Measurements from ENCODE around the gene RTKN. TPM values are rescaled to one million over a fixed set of nuclear protein-coding genes. Genes with fewer than 3 reads are reported as not detected.

The RTKN gene
- total and polyA plus RNA-seq, 9 of the 15 experiments (the other 6 are each of a cell fraction or from before 2014, with no cell fraction given), result 0.14 to 6.9 (median 3.6) TPM

GRCh38 chr2:74379851-74380789, 61.6 kb downstream of the RTKN start, which contains the start of gene DCTN1:
Gene DCTN1 (minus strand): TSS chr2:74380311. CDS start chr2:74380037, 274 bp downstream.
- BruUV-seq (replicated peaks), result no TSS peak
- no peaks in the 10 kb centered on the region for H3K27me3 ChIP-seq (ENCODE audit: control insufficient read depth in 2 of 2, insufficient read depth in 2 of 2, low read length in 2 of 2)
- no peaks in the 10 kb centered on the region; the same call in none of the 2 replicates for H4K20me1 ChIP-seq (replicated peaks; ENCODE audit: control insufficient read depth, insufficient read depth, low read length)
- peak within 1 kb of the TSS; percentile 34 for H3K4me2 ChIP-seq (ENCODE audit: insufficient read depth, low read length)
- H3K27ac ChIP-seq (ENCODE audit: extremely low read depth, low read depth, low read length), result no peak within 1 kb of the TSS
- WGBS (ENCODE audit: insufficient coverage, low coverage, missing lambda C conversion rate), result 24% methylated on average over 14 of the region's 14 CpGs
- no peaks in the 10 kb centered on the region for H3K9me1 ChIP-seq (ENCODE audit: control insufficient read depth, insufficient read depth, low read length)
- no peak within 1 kb of the TSS for H2AFZ ChIP-seq (ENCODE audit: low read depth, low read length)
- DNase-seq (ENCODE audit: extremely low read depth in 1 of 4, low spot score in 3 of 4), result peak; percentile 43 to 52 (median 48)
- intact Hi-C loops (cut with micrococcal nuclease) (no loop called here), in situ Hi-C loops (cut with MboI) (no loop called here)
- FAIRE-seq, result peak; percentile 91
- no peak within 1 kb of the TSS for H3K4me3 ChIP-seq
- peak; percentile 96 for ATAC-seq
- peaks cover 19% of the 10 kb centered on the region; the same call in 2 of the 3 replicates for H3K36me3 ChIP-seq (ENCODE audit: control insufficient read depth, insufficient read depth, low read length)
- H3K9me3 ChIP-seq (replicated peaks; ENCODE audit: control insufficient read depth, insufficient read depth, low read depth, low read length), result no peaks in the 10 kb centered on the region
- peaks cover 12% of the 10 kb centered on the region; the same call in 2 of the 3 replicates for H3K79me2 ChIP-seq (ENCODE audit: control insufficient read depth, insufficient read depth, low read length)
- H3K9ac ChIP-seq (ENCODE audit: insufficient read depth in 1 of 2, low read depth in 2 of 2, low read length in 2 of 2), result peak within 1 kb of the TSS in 1 of 2 experiments; percentile 83; a peak in 3 of 4 replicates
- peaks cover 8 to 16% of the 10 kb centered on the region in 2 experiments; a peak in 4 of 5 replicates for H3K4me1 ChIP-seq (replicated peaks in 1 of 2; ENCODE audit: control insufficient read depth in 2 of 2, insufficient read depth in 2 of 2, low read length in 2 of 2)
- POLR2A ChIA-PET, result interaction anchor here (0.6 to 2.4 kb wide), 3 partner anchors 11 to 71 kb away, joined by 3 to 13 read pairs (median 4); no protein-coding TSS in a partner anchor
- CTCF ChIA-PET (ENCODE audit: low intra/inter-chr PET ratio), result no interaction called here
- 0 out of 2 replicates have a peak, but pooled peaks have one; percentile 60 for TF ChIP-seq XRCC5 (IDR thresholded peaks at IDR 0.05; ENCODE audit: low read depth, low read length)
- TF ChIP-seq NELFE (IDR thresholded peaks at IDR 0.05; ENCODE audit: insufficient read depth, insufficient read length), result no peak
- TF ChIP-seq CREB1 (IDR thresholded peaks at IDR 0.05), result 0 out of 2 replicates have a peak, but pooled peaks have one; percentile 43
- TF ChIP-seq CREB1 (CRISPR knock-in tag; IDR thresholded peaks at IDR 0.05), result no peak
- TF ChIP-seq TOE1 (IDR thresholded peaks at IDR 0.05; ENCODE audit: borderline replicate concordance), result peak; percentile 89
- TF ChIP-seq TOE1 (CRISPR knock-in tag; IDR thresholded peaks at IDR 0.05; ENCODE audit: borderline replicate concordance, low read depth), result no peak
- no peak for TF ChIP-seq ZBTB17 (CRISPR knock-in tag; IDR thresholded peaks at IDR 0.05)
- no peak for TF ChIP-seq NFE2 (IDR thresholded peaks at IDR 0.05; ENCODE audit: low read depth)
- peak; percentile 4 for TF ChIP-seq MEIS2 (IDR thresholded peaks at IDR 0.05; ENCODE audit: partially characterized antibody)
- TF ChIP-seq RB1 (IDR thresholded peaks at IDR 0.05; ENCODE audit: low read depth), result 0 out of 2 replicates have a peak, but pooled peaks have one; percentile 8
- TF ChIP-seq USF1 (CRISPR knock-in tag; IDR thresholded peaks at IDR 0.05), result 0 out of 2 replicates have a peak, but pooled peaks have one; percentile 29
- TF ChIP-seq SNRNP70 (optimal IDR thresholded peaks at IDR 0.05; ENCODE audit: low read depth, low read length), result no peak
- no peak for TF ChIP-seq ZBTB11 (CRISPR knock-in tag; IDR thresholded peaks at IDR 0.05)
- peak in 1 of 2 experiments; percentile 44; a peak in 3 of 4 replicates for TF ChIP-seq NRF1 (conservative IDR thresholded peaks at IDR 0.05 in 1 of 2, IDR thresholded peaks at IDR 0.05 in 1 of 2)
- peak; percentile 40; the same call in 1 of the 2 replicates for TF ChIP-seq PKNOX1 (IDR thresholded peaks at IDR 0.05)
- no peak for TF ChIP-seq RFX1 (IDR thresholded peaks at IDR 0.05)

All from K562 (cell line).